Amniotic epithelial cell (primary cell): ENCODE measurements around the gene EIPR1.

ENCODE experiments used
- DNase-seq: peaks from one replicate; pipeline ENCODE4 v3.0.0-alpha.2; 2010; ENCODE audit warnings: low read depth

The EIPR1 gene

DNA sequence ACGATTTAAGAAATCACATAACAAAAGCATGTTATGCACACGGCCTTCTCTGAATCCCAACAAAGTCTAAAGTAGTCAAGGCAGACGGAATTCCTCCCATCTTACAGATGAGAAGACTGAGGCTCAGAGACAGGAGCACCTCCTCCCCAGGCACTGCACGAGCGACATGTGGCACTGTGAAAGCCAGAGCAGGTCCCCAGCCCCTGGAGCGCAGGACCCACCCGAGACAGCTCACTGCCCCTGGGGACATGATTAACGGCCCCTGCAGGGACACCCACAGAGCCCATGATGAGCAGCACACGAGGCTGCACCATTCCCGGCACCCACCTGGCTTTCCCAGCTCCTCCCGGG is 53.6 kb downstream of the EIPR1 start:
- DNase-seq = no peak

DNA sequence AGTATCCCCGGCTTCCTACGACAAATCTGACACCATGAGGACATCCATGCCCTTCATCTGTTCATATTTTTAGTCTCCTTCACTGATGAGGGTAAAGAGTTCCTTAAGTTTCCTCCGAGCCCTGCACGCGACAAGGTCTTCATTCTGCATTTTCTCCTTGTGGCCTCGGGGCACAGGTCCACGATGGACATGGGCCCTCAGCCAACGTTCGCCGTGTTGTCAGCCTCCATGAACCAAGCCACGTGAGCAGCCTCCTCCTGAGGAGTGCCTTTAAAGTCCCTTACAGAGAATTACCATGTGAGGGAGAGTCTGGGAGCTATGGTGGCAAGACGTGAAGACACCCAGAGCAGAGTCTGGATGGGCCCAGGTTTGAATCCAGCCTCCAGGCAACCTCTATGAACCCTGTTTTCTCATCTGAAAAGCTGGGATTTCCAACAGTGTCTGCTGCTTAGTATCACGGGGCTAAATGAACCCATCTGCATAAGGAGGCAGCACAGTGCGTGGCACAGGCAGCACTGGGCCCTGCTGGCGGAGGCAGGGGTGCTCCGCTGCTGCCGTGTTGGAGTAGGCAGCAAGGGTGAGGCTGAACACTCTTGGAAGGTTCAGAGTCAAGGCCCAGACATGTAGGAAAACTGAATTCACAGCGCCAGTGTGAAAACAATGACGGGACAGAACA is 54.1 kb downstream of the EIPR1 start:
- DNase-seq = no peak

DNA sequence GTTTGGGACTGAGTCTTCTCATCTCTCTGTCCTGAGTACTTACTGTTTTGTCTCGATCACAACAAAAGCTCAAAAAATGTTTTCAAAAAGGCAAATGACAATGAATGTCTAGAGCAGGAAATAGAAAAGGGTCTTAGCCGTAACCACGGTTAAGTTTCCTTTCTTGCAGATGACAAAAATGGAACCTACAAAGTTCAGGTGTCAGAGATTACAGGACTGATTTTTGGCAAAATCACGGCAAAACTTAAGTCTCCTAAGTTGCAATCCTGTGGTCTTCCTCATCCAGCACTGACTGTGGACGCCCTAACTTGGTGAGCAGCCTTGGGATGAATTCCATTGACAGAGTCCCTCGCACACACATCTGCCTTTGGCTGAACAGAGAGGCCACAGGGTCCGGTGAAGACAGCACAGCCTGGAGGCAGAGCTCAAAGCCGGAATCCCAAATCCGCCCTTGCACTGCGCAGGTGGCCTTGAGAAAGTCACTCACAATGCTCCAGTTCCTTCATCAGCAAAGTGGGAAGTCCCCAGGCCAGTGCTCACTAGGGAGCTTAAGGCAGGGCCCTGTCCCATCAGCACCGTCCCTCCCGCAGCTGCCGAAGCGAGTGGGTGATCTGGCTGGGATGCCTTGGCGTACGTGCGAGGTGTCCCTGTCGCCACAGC is 55.2 kb downstream of the EIPR1 start:
- DNase-seq = no peak

DNA sequence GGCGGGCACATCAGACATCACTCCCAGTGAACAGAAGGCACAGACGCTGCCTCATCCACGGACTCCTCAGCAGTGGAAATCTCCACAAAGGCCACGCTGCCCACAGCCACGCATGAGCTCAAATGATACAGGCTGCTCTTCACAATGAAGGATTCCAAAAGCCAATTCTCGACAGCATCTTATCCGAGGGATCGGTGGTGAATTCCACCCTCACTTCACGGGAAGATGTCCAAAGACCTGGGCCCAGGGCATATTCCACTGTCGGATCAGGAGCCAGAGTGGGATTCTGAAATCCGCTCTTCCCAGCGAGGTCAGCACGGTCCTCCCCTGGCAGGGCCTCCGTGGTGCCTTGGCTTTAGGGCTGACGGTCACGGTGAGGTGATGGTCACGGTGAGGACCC is 55.8 kb downstream of the EIPR1 start:
- no peak for DNase-seq

DNA sequence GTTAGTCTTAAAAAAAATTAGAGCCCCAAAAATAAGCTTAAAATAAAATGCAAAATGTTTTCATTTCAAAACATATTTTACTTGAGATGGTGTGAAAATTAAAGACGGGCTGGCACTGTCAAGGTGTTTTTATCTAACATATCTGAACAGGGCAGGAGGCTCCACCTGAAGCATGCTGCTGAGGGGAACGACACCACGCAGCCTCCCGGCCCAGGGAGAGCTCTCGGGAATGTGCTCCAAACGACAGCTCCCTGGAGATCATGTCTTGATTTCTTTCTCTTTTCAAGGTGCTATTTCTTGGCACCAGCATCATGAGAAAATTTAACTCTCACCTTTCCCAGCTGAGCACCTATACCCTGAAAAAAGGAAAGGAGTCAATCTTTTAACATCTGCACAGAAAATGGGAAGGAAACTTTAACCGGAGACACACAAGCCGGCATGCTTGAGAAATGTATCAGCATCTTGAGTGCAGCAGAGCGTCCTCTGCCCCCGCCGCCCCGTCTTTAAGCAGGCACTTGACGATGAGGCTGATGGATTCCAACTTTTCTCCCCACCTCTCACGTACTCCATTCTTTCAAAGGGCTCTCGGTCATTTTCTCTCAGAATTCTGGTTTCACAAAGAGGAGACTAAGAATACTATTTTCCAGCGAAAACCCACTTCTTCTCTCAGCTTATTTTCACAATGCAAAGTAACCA is 56.6 kb downstream of the EIPR1 start:
- no peak for DNase-seq

DNA sequence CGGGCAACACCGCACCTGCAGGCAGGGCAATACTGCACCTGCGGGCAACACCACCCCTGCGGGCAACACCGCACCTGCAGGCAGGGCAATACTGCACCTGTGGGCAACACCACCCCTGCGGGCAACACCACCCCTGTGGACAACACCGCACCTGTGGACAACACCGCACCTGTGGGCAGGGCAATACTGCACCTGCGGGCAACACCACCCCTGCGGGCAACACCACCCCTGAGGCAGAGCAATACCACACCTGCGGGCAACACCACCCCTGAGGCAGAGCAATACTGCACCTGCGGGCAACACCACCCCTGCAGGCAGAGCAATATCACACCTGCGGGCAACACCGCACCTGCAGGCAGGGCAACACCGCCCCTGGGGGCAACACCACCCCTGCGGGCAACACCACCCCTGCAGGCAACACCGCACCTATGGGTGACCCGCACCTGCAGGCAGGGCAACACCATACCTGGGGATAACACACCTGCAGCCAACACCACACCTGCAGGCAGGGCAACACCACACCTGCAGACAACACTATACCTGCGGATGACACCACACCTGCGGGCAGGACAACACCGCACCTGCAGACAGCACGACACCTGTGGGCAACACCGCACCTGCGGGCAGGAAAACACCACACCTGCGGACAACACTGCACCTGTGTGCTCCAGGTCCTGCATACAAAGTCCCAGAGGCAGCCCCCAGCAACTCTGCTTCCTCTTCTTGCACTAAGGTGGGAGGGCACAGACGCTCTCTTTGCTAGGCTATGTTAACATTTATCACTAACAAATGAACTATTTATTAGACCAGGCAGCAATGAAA is 57.7 kb downstream of the EIPR1 start:
- no peak for DNase-seq

DNA sequence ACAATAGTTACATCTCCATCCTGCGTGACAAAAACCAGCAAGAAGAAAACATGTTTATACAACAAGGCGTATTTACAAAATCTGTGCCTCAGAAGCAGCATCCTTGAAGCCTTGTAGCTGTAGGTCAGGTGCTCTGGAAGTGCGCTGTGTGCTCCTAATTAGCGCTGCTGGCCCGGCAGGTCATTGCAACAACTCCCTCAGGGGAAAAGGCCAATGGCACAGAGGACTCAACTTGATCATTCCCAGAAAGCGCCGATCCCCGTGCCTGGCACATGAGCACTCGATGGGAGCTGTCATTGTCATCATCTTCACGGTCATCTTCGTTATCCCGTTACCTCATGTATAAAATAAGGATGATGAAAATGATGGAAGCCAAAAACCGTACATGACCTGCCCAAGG is 58.5 kb downstream of the EIPR1 start:
- no peak for DNase-seq

DNA sequence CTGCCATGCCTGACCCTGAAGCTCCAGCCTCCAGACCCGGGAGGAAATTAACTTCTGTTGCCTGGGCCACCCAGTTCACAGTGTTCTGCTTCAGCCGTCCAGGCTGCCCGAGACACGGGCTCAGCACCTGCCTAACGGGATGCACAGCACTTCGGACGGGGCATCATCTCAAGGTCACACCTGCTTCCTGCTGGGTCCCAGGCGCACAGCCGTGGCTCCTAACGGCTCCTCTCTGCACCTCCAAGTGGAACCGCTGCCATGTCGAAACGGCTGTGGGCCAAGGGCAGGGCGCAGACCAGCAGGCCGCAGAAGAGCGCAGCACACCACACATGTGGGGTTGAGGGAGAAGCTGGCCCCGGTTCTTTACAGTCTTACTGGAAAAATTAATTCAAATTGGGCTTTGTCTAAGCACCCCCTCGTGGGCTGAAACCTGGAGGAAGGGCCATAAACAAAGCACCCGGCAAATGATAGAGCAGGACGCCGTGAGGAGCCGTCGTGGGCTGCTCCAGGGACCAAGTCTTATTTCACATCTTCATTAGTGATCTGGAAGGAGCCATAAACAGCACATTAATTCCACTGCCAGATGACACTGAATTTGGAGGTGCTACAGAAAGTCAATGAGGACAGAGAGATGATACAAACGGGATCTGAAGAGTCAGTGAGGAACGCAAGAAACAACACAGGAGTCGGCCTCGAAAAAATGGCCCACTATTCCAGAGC is 59.6 kb downstream of the EIPR1 start:
- no peak for DNase-seq

DNA sequence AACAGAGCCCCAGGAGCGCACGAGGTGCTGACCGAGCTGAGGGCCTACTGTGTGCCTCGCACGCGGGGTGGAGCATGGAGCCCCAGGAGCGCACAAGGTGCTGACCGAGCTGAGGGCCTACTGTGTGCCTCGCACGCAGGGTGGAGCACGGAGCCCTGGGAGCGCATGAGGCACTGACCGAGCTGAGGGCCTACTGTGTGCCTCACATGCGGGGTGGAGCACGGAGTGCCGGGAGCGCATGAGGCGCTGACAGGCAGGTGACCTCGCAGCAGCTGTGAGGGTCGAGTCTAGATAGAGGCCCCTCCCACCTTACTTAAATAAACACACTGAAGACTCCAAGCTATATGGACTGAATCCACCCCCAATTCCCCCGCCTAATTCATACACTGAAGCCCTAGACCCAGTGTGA is 60.3 kb downstream of the EIPR1 start:
- DNase-seq = no peak

DNA sequence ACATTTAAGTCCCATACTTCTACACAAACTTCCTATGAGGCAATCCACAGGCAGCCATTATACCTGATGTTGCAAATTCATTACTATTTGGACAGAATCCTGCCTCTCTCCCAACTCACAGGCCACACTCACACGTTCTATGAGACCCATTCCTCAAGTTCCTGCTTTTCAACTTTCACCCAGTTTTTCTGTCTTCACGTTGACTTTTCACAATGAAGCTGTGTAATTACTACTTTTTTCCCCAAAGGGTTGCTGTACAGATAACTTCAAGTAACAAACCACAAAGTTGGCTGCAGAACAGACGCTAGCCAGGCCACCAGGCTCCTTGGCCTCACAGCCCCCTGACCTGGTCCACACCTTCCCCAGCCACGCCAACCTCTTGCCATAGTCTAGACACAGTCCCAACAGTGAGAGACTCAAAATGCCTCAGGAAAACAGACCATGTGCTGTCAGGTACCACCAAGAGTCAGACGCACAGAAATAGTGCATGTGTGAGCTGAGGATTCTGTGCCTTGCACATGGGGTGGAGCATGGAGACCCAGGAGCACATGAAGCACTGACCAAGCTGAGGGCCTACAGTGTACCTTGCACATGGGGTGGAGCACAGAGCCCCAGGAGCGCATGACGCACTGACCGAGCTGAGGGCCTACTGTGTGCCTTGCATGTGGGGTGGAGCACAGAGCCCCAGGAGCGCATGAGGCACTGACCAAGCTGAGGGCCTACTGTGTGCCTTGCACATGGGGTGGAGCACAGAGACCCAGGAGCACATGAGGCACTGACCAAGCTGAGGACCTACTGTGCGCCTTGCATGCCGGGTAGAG is 61.0 kb downstream of the EIPR1 start:
- peak; percentile 60 for DNase-seq

DNA sequence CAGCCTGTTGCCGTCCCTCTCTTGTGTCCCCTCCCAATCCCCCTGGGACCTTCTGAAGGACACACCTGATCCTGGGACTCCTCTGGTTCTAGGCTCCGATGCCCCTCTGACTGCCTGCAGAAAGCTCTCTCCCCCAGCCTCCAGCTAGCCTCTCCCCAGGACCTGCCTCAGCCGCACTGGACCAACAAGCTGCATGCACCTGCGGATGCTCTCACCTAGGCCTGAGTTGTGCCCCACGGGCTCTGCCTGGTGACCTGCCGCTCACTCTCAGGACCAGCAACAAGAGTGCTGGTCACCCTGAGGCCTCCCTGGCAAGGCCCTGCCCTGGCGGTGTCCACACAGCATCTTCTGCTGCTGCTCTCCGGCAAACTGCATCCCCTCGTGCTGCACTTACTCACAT is 63.0 kb downstream of the EIPR1 start:
- no peak for DNase-seq

DNA sequence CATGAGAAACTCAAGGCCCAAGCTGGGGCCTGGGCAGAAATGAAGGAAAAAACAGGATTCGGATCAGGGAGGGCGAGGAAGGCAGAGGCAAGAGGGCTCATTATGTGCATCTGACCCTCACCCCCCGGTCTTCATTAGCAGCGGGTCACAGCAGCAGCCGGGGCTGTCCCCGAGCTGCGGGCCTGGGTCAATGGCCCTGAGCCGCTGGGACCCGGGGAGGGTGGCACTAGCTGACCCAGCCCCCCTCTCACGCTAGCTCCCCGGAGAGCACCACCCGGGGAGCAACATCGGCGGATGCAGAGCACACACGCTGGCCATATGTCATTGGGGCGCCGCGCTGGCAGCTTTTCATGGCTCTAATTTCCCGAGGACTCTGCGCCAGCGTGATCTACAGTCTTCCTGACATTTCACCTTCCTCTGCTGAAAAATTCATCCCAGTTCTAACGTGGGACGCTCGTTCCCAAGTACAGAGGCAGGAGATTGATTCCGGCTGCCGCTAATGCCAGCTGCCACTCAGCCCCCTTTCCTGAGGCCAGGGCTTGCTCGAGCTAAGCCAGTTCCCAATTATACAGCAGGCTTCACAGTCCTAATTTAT is 63.7 kb downstream of the EIPR1 start:
- DNase-seq = no peak

DNA sequence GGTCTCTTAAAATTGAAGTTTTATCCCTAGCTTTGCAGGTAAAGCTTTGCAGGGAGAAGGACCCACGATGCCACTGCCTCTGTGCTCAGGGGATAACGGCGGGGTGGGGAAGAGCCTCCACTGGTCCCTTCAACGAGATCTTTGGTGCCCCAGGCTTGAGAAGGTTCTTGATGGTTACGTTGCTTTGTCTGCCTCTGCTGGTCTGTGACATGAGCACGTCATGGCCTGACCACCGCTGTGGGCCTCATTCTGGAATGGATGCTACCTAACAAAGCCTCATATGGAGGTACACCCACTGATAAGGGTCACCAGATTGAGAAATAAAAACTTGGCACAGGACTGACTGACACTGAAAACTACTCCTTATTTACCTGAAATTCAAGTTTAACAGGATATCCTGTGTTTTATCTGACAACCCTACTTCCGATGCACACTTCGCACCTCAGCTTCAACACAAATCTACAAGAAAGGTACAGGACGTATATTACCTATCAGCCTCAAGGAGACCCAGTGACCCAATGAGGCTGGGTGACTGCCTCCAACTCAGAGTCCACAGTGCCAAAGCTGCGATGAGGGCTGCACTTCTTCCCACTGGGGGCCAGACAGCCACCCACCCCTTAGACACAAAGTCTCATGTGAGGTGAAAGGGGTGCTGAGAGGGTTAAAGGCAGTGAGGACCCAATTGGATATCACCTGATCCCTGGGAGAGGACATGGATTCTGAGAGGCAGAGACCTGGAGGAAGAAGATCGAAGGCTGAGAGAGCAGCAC is 64.9 kb downstream of the EIPR1 start:
- DNase-seq = no peak

DNA sequence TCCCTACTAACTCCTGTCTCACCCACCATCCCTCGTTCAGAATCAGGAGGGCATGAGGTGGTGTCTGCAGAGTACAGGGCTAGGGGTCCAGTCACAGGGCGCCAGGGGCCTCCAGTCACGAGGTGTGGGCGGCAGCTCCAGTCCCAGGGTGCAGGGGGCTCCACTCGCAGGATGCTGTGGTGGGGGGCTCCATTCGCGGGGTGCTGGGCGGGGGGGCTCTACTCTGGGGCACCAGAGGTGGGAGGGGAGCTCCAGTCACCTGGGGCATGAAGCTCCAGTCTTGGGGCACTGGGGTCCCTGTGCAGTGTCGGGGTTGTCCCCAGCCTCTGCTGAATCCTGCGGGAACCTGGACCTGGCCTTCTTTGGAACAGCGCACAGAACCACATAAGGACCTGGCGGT is 66.0 kb downstream of the EIPR1 start:
- DNase-seq = no peak

DNA sequence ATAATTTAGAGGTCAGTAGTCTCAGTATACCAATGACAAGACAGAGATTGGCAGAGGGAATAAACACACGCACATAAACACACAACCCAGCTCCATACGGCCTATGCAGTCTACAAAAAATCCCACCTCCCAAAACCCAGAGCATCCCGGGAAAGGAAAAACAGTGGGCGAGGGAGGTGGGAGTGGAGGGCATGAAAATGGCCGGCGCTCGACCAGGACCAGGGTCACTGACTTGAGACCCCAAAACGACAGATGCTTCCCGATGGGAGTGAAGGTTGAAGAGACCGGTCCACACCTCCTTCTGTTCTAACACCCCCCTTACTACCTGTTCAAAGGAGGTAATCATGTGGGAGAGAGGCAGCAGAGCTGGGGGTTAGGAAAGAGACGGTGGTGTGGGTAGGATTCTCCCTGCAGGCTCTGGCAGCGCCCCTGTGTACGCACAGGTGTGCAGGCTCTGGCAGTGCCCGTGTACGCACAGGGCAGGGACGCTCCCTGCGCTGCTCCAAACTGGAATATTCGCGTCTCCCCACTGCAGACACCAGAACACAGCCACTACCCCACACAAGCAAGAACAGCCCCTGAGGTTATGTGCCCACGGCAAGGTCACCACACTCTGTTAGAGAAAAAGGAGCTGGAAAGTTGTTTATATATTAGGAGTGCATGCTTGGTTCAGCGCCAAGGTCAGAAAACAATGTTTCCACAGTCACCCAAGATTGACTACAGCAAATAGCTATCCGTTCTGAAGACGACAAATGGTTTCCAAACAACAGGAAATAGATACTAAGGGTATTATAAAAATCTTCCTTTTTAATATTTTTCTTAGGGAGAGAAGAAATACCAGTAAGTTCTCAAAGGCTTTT is 67.9 kb downstream of the EIPR1 start:
- DNase-seq = no peak

DNA sequence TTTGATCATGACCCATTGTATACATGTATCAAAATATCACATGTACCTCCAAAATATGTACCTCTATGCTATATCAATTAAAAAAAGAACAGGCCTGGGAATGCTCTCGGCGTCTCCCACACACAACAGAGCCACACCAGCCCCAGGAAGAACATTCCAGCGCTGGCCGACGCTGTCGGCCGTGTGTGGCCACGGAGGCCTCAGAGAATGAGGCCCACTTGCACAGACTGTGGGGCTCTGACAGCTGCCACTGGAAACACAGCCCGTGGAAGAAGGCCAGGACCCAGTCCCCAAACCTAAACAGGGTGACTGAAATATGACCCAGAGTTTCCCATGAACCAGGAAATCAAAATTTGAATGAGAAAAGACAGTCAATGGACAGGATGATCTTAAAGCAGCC is 69.7 kb downstream of the EIPR1 start:
- DNase-seq = peak; percentile 7

DNA sequence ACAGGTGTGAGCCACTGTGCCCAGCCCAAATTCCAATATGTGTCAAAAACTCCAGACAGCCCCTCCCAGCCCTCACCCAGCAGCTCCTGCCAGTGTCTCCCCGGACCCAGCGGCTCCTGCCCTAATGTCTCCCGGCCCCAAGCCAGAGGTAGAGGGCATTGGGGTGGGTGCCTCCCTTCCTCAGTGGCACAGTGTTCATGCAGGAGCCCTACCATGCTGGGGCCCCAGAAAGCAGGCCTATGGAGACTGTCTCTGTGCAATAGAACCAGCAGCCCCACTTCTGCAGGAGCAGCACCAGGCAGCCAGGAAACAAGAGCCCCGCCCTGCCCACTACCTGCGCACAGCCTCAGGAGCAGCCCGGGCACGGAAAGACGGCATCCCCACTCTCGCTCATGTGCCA is 70.4 kb downstream of the EIPR1 start:
- no peak for DNase-seq

DNA sequence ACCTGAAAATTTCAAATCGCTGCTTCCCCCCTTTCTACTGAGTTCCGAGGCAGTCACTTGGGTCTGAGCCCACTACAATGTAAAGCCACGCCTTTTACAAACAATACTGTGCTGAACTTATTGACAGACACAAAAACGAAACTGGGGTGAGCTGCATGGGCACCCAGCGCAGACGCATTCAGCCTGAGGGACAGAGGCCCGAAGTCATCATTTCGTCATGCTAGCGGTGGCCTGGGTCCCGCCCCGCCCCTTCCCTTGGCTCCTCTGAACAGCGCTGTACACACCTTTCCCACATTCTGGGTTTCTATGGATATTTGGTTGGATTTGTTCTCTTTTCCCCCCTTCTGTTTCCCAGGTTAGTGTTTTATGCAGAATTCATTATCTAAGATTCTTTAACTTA is 71.7 kb downstream of the EIPR1 start:
- no peak for DNase-seq

DNA sequence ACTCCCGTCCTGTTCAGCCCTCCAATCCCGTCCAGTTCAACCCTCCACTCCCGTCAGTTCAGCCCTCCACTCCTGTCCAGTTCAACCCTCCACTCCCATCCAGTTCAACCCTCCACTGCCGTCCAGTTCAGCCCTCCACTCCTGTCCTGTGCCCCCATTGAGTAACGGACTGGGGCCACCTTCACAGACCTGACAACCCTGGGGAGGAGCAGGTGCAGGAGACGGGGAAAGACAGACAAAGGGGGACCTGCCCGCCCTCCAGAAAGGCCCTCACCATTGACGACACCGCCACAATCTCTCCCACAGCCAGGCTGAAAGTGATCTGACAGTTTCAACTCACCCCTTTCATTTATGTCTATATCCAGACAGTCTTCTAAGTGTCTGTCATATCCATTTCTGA is 72.2 kb downstream of the EIPR1 start:
- DNase-seq = no peak
